B cell (primary cell): ENCODE results near the gene TLR8. TPM values are rescaled to one million over a fixed set of nuclear protein-coding genes. Genes with fewer than 3 reads are reported as not detected.

Source experiments
- ATAC-seq: fragments of 200-7000 bp; cut with Tn5 transposase; one replicate; pipeline ENCODE4 v1.10.0; 2021; ENCODE audit warnings: low read depth, mild to moderate bottlenecking, moderate number of reproducible peaks, moderate library complexity
- CTCF ChIA-PET: fragments of 350-600 bp; sonication (Branson Sonifier 250); formaldehyde crosslinking; loops from one replicate; lab custom pipeline; 2021; ENCODE audit warnings: antibody characterized with exemption, inconsistent platforms; lab: Charles Lee
- POLR2A ChIA-PET: fragments of 350-600 bp; sonication (Branson Sonifier 250); formaldehyde crosslinking; loops from one replicate; lab custom pipeline; 2021; ENCODE audit warnings: antibody characterized with exemption; lab: Charles Lee
- DNase-seq: peaks from one replicate; pipeline ENCODE4 v3.0.0; 2013
- H2AFZ ChIP-seq: 2 replicates; pipeline ENCODE4 v1.6.1; 2012; ENCODE audit warnings: mild to moderate bottlenecking, low read depth, low read length; ENCODE audit not compliant: insufficient read depth, poor library complexity, severe bottlenecking
- H3K27ac ChIP-seq, 2 donors: 1 replicate in 1 of 2; 2 replicates in 1 of 2; pipeline ENCODE4 v1.5.1; 2012 to 2013; ENCODE audit warnings: low read length in 2 of 2, mild to moderate bottlenecking in 2 of 2, moderate library complexity in 1 of 2
- H3K27me3 ChIP-seq, 4 experiments: fragments of 200-600 bp in 1 of 4; sonication (generic) in 1 of 4; replicated peaks in 1 of 4; 1 replicate in 2 of 4; 2 replicates in 2 of 4; pipeline versions ENCODE4 v1.6.1 to v1.7.0; 2013 to 2016; ENCODE audit warnings: low read length in 3 of 4, mild to moderate bottlenecking in 2 of 4, mixed read lengths in 1 of 4, moderate library complexity in 1 of 4; ENCODE audit not compliant: insufficient read depth in 4 of 4, control insufficient read depth in 3 of 4; ENCODE audit errors: control extremely low read depth in 1 of 4
- H3K36me3 ChIP-seq, 2 experiments: replicated peaks in 1 of 2; 1 replicate in 1 of 2; 2 replicates in 1 of 2; pipeline versions ENCODE4 v1.6.1 to v1.7.1; 2013; ENCODE audit warnings: low read length in 1 of 2; ENCODE audit not compliant: insufficient read depth in 2 of 2, control insufficient read depth in 1 of 2; ENCODE audit errors: control extremely low read depth in 1 of 2, extremely low read depth in 1 of 2
- H3K4me1 ChIP-seq, 2 donors: fragments of 200-600 bp in 1 of 2; sonication (generic) in 1 of 2; 1 replicate in 1 of 2; 2 replicates in 1 of 2; pipeline versions ENCODE4 v1.5.1 to v1.6.1; 2013 to 2017; ENCODE audit warnings: low read length in 2 of 2; ENCODE audit not compliant: control insufficient read depth in 2 of 2, insufficient read depth in 2 of 2
- H3K4me2 ChIP-seq: replicated peaks from 2 replicates; pipeline ENCODE3; 2012; ENCODE audit warnings: mild to moderate bottlenecking, low read depth, low read length; ENCODE audit not compliant: poor library complexity, severe bottlenecking
- H3K4me3 ChIP-seq, 5 experiments: fragments of 200-600 bp in 1 of 5; sonication (generic) in 1 of 5; 1 replicate in 3 of 5; 2 replicates in 2 of 5; pipeline versions ENCODE4 v1.5.1 to v1.7.0; 2011 to 2016; ENCODE audit warnings: low read length in 4 of 5, mild to moderate bottlenecking in 4 of 5, low read depth in 2 of 5, control low read depth in 1 of 5, moderate library complexity in 1 of 5; ENCODE audit not compliant: insufficient read depth in 1 of 5; ENCODE audit errors: control extremely low read depth in 1 of 5, extremely low read depth in 1 of 5
- H3K79me2 ChIP-seq: fragments of 200-600 bp; sonication (generic); one replicate; pipeline ENCODE4 v1.6.0; 2016; ENCODE audit warnings: low read length; ENCODE audit not compliant: control insufficient read depth, insufficient read depth
- H3K9ac ChIP-seq: fragments of 200-600 bp; sonication (generic); 2 replicates; pipeline ENCODE4 v1.6.1; 2017; ENCODE audit warnings: mild to moderate bottlenecking, low read length, moderate library complexity
- H3K9me3 ChIP-seq, 3 donors: one replicate each; pipeline versions ENCODE4 v1.6.1 to v1.7.1; 2013; ENCODE audit warnings: low read length in 2 of 3; ENCODE audit not compliant: control insufficient read depth in 2 of 3, insufficient read depth in 1 of 3; ENCODE audit errors: control extremely low read depth in 1 of 3
- H4K20me1 ChIP-seq: 2 replicates; pipeline ENCODE4 v1.6.0; 2012; ENCODE audit warnings: mild to moderate bottlenecking, low read length; ENCODE audit not compliant: insufficient read depth, control insufficient read depth, poor library complexity, severe bottlenecking
- H3K27ac Mint-ChIP-seq: one replicate; pipeline ENCODE4 v1.8.0; 2021; ENCODE audit warnings: mixed read lengths
- H3K27me3 Mint-ChIP-seq: one replicate; pipeline ENCODE4 v1.8.0; 2021; ENCODE audit warnings: mixed read lengths
- H3K4me1 Mint-ChIP-seq: one replicate; pipeline ENCODE4 v1.8.0; 2021; ENCODE audit warnings: mixed read lengths
- H3K4me3 Mint-ChIP-seq: one replicate; pipeline ENCODE4 v1.8.0; 2021; ENCODE audit warnings: mixed read lengths
- H3K9me3 Mint-ChIP-seq: one replicate; pipeline ENCODE4 v1.8.0; 2022; ENCODE audit warnings: mixed read lengths; ENCODE audit not compliant: insufficient read depth
- EZH2 ChIP-seq: IDR thresholded peaks from 2 replicates; pipeline ENCODE4 v1.6.1; 2012; ENCODE audit warnings: borderline replicate concordance, low read depth, mild to moderate bottlenecking, moderate library complexity, low read length; ENCODE audit not compliant: insufficient read depth, poor library complexity, severe bottlenecking
- WGBS: methylation state at CpG from one replicate; pipeline ENCODE4 v1.1.5; 2013; ENCODE audit warnings: missing lambda C conversion rate; ENCODE audit not compliant: insufficient coverage; 5-methylcytosine and 5-hydroxymethylcytosine counted together
- intact Hi-C: fragments of 100-400 bp; cut with micrococcal nuclease; formaldehyde crosslinking; loops from one replicate; pipeline ENCODE4 v1.10.0; 2022
- polyA plus RNA-seq: library from polyadenylated mRNA; depleted of rRNA; stranded (reverse); fragments of >200 nt; gene quantifications from 2 replicates; pipeline ENCODE4 v1.2.3, GENCODE V29; 2012
- total RNA-seq, 2 donors: library from RNA; stranded (reverse); fragments of 120-200 nt in 1 of 2; gene quantifications; 1 replicate in 1 of 2; 2 replicates in 1 of 2; pipeline versions ENCODE4 v1.2.3 to v1.2.4, GENCODE V29; 2013 to 2022
- TF ChIP-seq, protein P1 (sequence below): fragments of 200-600 bp; IDR thresholded peaks from one replicate; pipeline ENCODE4 v1.8.0; 2022; ENCODE audit warnings: antibody characterized with exemption, mild to moderate bottlenecking

Gene TLR8
- total and polyA plus RNA-seq, 2 donors (not counting 1 experiment from before 2014, with no cell fraction given): 0.19 to 0.39 TPM

DNA sequence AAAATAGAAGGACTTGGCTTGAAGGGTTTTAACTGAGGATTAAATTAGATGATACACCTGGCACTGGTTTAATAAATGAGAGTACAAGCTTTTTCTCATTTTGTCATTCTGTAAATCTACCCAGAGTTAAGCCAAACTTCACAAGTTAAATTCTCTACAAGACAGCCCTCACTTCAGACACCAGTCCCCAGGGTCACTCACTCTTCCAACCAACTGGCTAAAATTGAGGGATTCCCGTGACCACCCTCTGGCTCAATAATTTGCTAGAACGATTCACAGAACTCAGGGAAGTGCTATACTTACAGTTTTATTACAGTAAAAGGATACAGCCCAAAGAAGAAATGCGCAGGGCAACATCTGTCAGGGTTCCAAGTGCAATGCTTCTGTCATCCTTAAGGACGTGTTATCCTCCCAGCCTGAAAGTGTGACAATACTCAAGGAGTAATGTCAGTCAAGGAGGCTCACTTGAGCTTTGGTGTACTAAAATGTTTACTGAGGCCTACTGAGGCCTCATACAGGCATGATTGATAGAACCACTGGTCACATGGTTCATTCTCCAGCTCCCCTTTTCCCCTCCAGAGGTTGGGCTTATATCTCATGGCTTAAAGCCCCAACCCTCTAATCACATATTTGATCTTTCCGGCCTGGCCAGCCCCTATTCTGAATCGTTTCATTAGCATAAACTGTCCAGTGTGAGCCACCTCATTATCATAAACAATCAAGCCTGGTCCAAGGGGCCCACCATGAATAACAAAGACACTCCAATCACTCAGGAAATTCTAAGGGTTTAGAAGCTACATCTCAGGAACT, 58.9 kb downstream of the TLR8 start:
- H3K27ac Mint-ChIP-seq: peak overlapping the region; percentile 37
- no peak overlapping the region for H3K4me3 Mint-ChIP-seq
- no peak overlapping the region for H3K4me2 ChIP-seq
- intact Hi-C loops: no loop called here
- POLR2A ChIA-PET: no interaction called here
- no peak overlapping the region for H2AFZ ChIP-seq
- no peaks in the 10 kb centered on the region for H3K27me3 Mint-ChIP-seq
- 100% methylated on average over 2 of the region's 6 CpGs for WGBS
- H3K9me3 ChIP-seq: no peaks in the 10 kb centered on the region
- no peak overlapping the region for H3K27ac ChIP-seq
- no peak overlapping the region for H3K4me3 ChIP-seq
- H3K9ac ChIP-seq: no peak overlapping the region
- CTCF ChIA-PET: no interaction called here
- peaks cover 39% of the 10 kb centered on the region for H3K79me2 ChIP-seq
- H4K20me1 ChIP-seq: no peaks in the 10 kb centered on the region
- DNase-seq (no peak), ATAC-seq (no peak)
- H3K4me1 Mint-ChIP-seq: peaks cover 51% of the 10 kb centered on the region
- peaks cover 0 to 4% (median 0%) of the 10 kb centered on the region in 4 experiments for H3K27me3 ChIP-seq
- H3K4me1 ChIP-seq: peaks cover 43 to 46% of the 10 kb centered on the region in 2 donors
- no peaks in the 10 kb centered on the region for H3K9me3 Mint-ChIP-seq
- no peaks in the 10 kb centered on the region for H3K36me3 ChIP-seq
- no peak for TF ChIP-seq EZH2
- TF ChIP-seq, protein P1, sequence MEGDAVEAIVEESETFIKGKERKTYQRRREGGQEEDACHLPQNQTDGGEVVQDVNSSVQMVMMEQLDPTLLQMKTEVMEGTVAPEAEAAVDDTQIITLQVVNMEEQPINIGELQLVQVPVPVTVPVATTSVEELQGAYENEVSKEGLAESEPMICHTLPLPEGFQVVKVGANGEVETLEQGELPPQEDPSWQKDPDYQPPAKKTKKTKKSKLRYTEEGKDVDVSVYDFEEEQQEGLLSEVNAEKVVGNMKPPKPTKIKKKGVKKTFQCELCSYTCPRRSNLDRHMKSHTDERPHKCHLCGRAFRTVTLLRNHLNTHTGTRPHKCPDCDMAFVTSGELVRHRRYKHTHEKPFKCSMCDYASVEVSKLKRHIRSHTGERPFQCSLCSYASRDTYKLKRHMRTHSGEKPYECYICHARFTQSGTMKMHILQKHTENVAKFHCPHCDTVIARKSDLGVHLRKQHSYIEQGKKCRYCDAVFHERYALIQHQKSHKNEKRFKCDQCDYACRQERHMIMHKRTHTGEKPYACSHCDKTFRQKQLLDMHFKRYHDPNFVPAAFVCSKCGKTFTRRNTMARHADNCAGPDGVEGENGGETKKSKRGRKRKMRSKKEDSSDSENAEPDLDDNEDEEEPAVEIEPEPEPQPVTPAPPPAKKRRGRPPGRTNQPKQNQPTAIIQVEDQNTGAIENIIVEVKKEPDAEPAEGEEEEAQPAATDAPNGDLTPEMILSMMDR: no peak

DNA sequence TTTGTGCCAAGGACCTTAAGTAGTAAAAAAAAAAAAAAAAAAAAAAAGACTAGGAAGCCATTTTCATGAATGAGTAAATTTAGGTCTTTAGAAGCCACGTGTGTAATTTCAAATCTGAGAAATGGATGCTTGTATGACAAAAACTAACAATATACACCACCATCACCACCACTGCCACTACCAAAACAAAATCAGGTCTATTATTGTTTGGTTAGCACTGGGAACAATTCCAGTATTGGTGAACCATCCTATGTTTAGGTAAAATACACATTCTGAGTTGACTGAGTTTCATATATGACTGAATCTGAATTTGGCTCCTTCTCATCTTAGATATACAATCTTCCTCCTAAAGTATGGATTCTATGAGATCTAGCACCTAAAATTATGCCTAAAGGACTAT, 59.7 kb downstream of the TLR8 start:
- H3K27ac ChIP-seq: no peak overlapping the region
- H3K4me1 Mint-ChIP-seq: peaks cover 53% of the 10 kb centered on the region
- no peak for TF ChIP-seq EZH2
- TF ChIP-seq, protein P1: no peak
- intact Hi-C loops: no loop called here
- peaks cover 43 to 50% of the 10 kb centered on the region in 2 donors for H3K4me1 ChIP-seq
- H3K9ac ChIP-seq: no peak overlapping the region
- H3K9me3 ChIP-seq: no peaks in the 10 kb centered on the region
- H3K4me3 Mint-ChIP-seq: no peak overlapping the region
- no peak for DNase-seq
- no CpG with 5 or more reads among the region's 1 CpG for WGBS
- ChIA-PET POLR2A (no interaction called here), CTCF (interaction anchor here (15.8 kb wide), 1 partner anchor 18 kb away, joined by 214 read pairs; no protein-coding TSS in a partner anchor)
- no peaks in the 10 kb centered on the region for H3K27me3 Mint-ChIP-seq
- H4K20me1 ChIP-seq: no peaks in the 10 kb centered on the region
- peaks cover 0 to 4% (median 0%) of the 10 kb centered on the region in 4 experiments for H3K27me3 ChIP-seq
- ATAC-seq: no peak
- H3K27ac Mint-ChIP-seq: peak overlapping the region; percentile 70
- peaks cover 35% of the 10 kb centered on the region for H3K79me2 ChIP-seq
- H3K4me3 ChIP-seq: no peak overlapping the region
- H3K4me2 ChIP-seq: no peak overlapping the region
- H3K9me3 Mint-ChIP-seq: no peaks in the 10 kb centered on the region
- H3K36me3 ChIP-seq: no peaks in the 10 kb centered on the region
- no peak overlapping the region for H2AFZ ChIP-seq
